ENCODE data around the gene ACAA2. TPM values are rescaled to one million over a fixed set of nuclear protein-coding genes. Genes with fewer than 3 reads are reported as not detected.

ACAA2 gene, protein sequence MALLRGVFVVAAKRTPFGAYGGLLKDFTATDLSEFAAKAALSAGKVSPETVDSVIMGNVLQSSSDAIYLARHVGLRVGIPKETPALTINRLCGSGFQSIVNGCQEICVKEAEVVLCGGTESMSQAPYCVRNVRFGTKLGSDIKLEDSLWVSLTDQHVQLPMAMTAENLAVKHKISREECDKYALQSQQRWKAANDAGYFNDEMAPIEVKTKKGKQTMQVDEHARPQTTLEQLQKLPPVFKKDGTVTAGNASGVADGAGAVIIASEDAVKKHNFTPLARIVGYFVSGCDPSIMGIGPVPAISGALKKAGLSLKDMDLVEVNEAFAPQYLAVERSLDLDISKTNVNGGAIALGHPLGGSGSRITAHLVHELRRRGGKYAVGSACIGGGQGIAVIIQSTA
- 10 to 100 TPM in 11 of 12 donors, not detected in 1; 55.5 to 85.0 (median 78.3) TPM for polyA plus RNA-seq (ENCODE audit: insufficient read length in 12 of 12)
- long read RNA-seq, donor 1, transcript ACAA2-201 (10 exons, 3,350 nt) = major isoform, 30 of 162 reads
- long read RNA-seq, donor 1, transcript ACAA2-207 (2 exons, 1,850 nt) = minor isoform, 10 of 162 reads
- long read RNA-seq, donor 1, partial matches to known transcripts = 109 of 162 reads
- long read RNA-seq, donor 1, other reads (novel, unspliced or antisense) = 12 of 162 reads
- long read RNA-seq, donor 2, transcript ACAA2-201 (10 exons, 3,350 nt) = major isoform, 30 of 73 reads
- long read RNA-seq, donor 2, partial matches to known transcripts = 30 of 73 reads
- long read RNA-seq, donor 2, other reads (novel, unspliced or antisense) = 8 of 73 reads
- long read RNA-seq, donor 3, transcript ACAA2-201 (10 exons, 3,350 nt) = major isoform, 17 of 56 reads
- long read RNA-seq, donor 3, partial matches to known transcripts = 34 of 56 reads
- long read RNA-seq, donor 3, other reads (novel, unspliced or antisense) = 0 of 56 reads
- long read RNA-seq, donor 4, transcript ACAA2-201 (10 exons, 3,350 nt) = major isoform, 7 of 23 reads
- long read RNA-seq, donor 4, partial matches to known transcripts = 15 of 23 reads
- long read RNA-seq, donor 4, other reads (novel, unspliced or antisense) = 0 of 23 reads
- long read RNA-seq, donor 5, transcript ACAA2-201 (10 exons, 3,350 nt) = major isoform, 23 of 85 reads
- long read RNA-seq, donor 5, transcript ACAA2-205 (10 exons, 1,657 nt) = minor isoform, 7 of 85 reads
- long read RNA-seq, donor 5, partial matches to known transcripts = 53 of 85 reads
- long read RNA-seq, donor 5, other reads (novel, unspliced or antisense) = 0 of 85 reads
- long read RNA-seq, donor 6, transcript ACAA2-201 (10 exons, 3,350 nt) = major isoform, 10 of 40 reads
- long read RNA-seq, donor 6, partial matches to known transcripts = 25 of 40 reads
- long read RNA-seq, donor 6, other reads (novel, unspliced or antisense) = 0 of 40 reads
- long read RNA-seq, donor 7, transcript ACAA2-201 (10 exons, 3,350 nt) = major isoform, 9 of 26 reads
- long read RNA-seq, donor 7, partial matches to known transcripts = 16 of 26 reads
- long read RNA-seq, donor 7, other reads (novel, unspliced or antisense) = 0 of 26 reads
- long read RNA-seq, donor 8, transcript ACAA2-201 (10 exons, 3,350 nt) = major isoform, 25 of 83 reads
- long read RNA-seq, donor 8, partial matches to known transcripts = 51 of 83 reads
- long read RNA-seq, donor 8, other reads (novel, unspliced or antisense) = 0 of 83 reads
- long read RNA-seq, donor 9, transcript ACAA2-201 (10 exons, 3,350 nt) = major isoform, 17 of 54 reads
- long read RNA-seq, donor 9, partial matches to known transcripts = 35 of 54 reads
- long read RNA-seq, donor 9, other reads (novel, unspliced or antisense) = 0 of 54 reads
- long read RNA-seq, donor 10, transcript ACAA2-201 (10 exons, 3,350 nt) = major isoform, 18 of 74 reads
- long read RNA-seq, donor 10, partial matches to known transcripts = 51 of 74 reads
- long read RNA-seq, donor 10, other reads (novel, unspliced or antisense) = 0 of 74 reads
- long read RNA-seq, donor 11, transcript ACAA2-201 (10 exons, 3,350 nt) = major isoform, 19 of 60 reads
- long read RNA-seq, donor 11, partial matches to known transcripts = 39 of 60 reads
- long read RNA-seq, donor 11, other reads (novel, unspliced or antisense) = 0 of 60 reads

DNA sequence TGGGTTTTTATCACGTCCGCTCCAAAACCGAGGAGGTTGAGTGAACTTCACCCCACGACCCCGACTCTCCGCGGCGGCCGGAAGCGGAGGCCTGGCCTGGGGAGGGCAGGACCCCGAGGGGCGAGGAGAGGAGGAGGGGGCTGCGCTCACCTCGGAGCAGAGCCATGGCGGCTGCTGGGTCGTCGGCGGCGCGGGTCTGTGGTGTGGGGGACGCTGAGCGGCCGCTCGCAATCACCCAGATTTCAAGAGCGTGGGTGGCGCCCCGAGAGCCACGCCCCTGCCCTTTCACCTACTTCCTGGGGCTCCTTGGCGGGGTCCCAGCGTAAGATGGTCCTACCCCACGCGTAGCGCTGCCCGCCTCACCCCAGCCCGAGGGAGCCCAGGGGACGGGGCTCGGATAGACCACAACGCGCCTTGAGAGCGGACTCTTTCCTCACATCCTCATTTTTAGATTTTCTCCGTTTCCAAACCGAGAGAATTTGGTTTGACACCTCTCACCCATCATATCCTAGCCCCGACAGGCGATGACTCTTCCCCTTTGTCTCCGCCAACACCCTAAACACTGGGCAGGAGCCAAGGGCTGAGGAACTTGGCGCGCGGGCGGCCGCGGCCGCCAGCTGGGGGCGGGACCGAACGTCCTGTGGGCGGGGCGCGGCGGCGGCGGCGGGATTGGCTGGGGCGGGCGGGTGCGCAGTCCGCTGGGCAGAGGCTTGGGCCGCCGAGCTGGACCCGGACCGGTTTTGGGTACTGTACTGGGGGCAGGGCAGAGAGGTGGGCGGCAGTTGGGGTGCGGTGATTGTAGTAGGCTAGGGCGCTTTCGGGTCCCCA is at the start of gene ACAA2:
ACAA2 (minus strand) TSS at position 215 of the 828 bp plus-strand sequence; CDS start at position 166, 49 bp downstream.
- DNase-seq = peak; percentile 87

DNA sequence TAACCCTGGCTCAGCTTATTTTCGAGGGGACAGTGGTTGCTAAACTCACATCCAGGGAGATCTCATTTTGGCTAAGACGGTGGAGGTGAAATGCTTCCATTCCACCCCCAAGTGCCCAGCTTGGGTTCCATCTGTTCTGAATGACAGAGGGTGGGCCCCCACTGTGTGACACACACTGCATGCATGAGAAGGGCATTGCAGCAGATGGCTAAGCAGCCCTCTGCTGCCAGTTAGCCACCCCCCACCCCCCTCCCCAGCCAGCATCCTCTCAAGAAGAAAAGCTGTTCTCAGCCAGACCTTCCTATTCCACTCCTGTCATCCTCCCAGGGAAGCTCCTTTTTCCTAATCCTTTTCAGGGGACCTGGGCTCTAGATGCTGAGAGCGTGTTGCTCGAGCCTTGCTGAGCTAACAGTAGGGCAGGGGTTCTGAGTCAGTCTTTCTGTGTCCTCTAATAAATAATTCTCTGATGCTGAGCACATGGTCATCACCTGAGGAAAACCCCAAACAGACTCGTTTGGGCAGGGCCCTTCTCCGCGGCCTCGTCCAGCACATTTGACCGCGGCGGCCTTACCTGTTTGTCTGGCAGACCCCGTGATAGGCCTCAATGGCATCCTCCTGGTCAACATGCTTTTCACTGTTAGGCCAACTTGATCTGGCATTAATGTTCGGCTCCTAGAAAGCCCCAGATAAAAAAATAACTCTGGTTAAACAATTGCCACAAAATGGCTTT is 49.5 kb upstream of the ACAA2 start:
- DNase-seq = no peak

DNA sequence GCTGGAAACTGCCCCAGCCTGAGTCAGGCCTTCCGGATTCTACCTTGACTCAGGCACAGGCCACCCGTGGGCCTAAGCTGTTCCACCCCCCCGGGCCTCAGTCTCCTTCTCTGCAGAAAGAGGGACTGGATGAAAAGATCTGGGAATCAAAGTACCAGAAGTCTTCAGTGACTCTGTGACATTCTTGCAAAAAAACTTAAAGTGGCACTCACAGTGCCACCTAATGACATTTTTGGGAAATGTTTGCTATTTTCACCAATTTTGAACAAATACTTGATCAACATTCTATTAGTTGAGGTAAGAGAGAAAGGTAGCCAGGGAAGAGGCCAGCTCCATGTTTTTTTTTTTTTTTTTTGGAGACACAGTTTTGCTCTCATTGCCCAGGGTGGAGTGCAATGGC is 48.3 kb upstream of the ACAA2 start:
- no peak for DNase-seq

DNA sequence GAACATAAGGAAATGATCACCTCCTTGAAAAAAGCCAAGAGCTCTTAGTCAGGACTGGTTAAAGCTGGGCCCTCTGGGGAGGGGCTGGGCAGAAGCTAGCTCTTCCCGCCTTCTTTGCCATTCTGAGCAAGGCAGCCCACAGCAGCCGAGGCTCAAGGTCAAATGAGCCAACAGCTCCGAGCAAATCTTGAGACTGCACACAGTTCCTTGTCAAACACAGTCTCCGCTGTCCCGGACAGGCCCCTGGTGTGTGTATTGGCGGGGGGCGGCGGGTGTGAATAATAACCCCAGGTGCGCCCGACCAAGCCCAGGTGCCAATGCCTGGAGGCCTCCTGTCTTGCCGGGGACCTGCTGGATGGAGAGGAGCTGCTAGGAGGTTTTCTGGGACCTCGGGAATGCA is 46.4 kb upstream of the ACAA2 start:
- DNase-seq = no peak

DNA sequence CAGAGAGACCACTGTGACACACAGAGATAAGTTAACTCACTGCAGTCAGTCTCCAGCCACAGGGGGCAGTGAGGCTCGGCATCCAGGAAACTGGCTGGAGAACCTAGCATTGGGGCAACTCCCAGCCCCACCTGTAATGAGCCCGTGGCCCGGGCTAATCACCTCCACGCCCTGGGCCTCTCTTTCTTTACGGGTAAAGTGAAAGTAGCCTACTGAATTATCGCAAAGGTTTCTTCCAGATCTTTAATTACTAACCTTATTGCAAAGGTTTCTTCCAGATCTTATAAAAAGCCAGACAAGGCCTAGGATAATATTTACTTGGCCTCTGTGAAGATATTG is 45.7 kb upstream of the ACAA2 start:
- DNase-seq = no peak

DNA sequence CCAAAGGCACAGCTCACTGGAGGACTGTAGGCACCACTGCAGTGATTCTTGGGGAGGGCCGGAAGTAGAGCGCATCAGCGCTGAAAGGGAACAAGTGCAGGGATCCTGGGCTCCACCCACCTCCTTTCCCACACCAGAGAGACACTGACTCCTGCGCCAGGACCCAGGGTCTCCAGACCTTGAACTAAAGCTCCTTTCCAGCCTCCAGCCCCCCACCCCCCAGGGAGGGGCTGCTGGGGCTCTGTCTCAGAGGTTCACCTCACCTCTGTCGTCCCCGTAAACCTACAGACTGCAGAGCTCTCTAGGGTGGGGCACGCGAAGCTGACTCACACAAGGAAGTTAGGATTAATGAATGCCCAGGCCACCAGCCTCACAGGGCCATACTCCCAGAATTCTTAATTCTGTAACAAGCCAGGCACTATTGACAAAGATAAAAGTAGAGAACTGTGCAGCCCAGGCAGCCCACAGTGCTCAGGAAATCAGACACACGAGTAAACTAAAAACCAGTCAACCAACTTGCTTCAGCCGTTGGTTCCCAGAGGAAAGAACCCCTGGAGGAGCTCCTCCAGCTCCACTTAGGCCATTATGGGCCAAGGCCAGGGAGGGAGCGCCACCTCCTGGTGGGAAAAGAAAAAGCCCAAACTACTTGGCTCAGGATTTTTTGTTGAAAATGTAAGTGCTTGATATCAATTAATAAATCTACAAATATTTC is 45.1 kb upstream of the ACAA2 start:
- peak; percentile 46 for DNase-seq

DNA sequence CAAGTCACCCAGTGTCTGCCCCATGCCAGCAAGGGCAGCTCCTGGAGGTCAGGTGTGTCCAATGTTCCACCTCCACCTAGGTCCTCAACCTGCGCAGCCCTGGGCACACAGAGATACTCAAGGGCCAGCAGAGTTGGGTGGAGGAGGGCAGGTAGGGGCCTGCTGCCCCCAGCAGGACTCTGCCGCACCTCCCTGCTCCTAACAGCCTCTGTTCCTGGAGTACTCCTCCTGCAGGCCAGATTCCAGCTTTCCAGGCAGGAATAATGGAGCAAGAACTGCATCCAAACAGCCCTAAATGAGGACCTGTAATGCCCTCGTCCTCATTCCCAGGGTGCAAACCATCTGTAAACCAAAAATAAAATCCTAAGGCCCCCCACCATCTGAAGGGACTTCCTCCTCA is 44.4 kb upstream of the ACAA2 start:
- no peak for DNase-seq

DNA sequence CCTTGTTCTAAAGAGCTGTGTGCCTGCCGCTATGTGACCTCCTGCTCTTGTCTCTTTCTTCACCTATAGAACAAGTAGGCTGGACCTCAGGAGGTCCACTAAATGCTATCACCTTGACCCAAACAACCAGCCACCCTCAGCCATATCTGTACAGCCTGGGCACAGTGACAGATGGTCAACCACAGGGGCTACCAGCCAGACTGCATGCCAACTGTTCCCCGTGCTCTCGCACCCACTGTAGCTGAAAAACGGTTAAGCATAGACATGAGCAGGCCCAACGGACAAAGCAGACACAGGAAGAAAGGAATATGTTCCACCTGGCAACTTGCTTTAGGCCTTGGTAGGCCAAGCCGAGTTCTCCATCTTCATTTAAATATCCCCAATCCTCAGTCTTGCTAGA is 43.2 kb upstream of the ACAA2 start:
- no peak for DNase-seq

DNA sequence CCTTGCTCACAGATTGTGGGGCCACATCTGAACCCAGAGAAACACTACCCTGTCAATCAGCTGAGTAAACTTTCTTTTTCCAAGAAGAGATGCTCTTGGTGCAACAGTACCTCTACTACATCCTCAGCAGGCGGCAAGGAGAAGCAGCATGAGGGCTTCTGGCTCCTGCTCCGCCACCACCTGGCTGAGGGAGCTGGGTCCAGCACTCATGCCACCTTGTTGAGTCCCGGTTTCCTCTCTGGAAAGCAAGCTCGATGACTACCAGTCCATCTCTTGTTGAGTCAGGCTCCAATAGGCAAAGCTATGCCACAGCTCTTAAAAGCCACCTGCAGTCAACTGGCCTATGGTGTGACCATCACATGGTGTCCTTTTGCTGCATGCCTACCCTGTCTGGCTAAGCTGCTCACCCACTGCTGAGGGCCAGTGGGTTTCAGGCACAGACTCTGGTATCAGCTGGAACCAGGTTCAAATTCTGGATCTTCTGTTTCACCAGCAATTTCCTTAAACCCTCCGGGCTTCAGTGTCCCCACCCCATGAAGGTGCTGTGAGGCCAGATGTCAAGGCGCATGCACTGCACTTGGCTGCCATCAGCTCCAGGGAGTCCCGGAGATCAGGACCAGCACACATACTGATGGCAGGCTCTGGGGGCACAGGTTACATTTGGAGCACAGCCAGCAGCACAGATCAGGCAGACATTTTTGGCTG is 42.5 kb upstream of the ACAA2 start:
- no peak for DNase-seq

DNA sequence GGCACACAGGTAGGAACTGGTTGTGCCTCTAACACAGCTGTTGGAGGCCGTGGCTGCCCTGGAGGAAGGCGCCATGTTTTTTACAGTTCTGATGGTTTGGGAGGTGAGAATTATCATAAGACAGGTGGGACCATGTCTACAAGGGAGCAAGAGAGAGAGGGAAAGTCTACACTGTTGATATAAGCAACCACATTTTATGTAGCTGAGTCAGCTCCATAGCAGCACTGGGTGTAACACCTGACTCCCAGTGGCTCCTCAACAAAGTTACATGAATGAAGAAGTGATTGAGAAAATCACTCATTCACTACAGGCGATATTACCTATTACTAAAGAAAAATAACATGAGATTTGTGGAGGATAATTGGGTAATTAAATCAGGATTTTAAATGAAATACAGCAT is 41.3 kb upstream of the ACAA2 start:
- DNase-seq = no peak

DNA sequence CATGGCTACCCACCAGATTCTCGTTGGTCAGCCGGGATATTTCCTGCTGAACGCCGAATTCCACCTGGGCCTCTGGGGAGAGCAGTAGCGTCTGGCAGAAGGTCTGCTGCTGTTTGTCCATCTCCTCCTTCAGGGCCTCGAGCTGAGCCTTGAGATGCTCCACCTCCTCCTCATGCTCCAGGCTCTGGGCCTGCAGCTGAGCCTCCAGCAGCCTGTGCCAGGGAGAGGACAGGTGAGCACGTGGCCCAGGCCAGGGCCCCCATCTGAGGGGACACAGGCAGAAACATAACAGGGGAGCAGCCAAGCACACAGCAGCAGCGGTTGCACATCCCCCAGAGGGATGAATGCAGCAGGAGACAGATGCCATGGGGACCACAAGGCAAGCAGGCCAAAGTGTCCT is 40.1 kb upstream of the ACAA2 start:
- no peak for DNase-seq

DNA sequence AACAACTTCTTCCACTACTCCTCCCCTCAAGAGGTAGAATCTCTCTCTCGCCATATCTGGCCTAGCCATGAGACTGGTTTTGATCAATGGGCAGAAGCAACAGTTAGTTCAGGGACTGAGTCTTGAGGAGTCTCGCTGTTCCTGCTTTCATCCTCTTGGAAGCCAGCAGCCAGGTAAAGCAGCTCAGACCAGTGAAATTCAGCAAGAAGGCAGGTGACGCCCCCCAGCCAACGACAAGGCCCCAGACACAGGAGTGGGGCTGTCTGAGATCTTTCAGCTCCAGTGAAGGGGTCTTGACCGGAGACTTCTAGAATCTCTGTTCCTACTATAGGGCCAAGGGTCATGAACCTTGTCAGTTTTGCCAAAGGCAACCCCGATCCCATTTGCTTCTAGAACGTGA is 39.7 kb upstream of the ACAA2 start:
- no peak for DNase-seq

DNA sequence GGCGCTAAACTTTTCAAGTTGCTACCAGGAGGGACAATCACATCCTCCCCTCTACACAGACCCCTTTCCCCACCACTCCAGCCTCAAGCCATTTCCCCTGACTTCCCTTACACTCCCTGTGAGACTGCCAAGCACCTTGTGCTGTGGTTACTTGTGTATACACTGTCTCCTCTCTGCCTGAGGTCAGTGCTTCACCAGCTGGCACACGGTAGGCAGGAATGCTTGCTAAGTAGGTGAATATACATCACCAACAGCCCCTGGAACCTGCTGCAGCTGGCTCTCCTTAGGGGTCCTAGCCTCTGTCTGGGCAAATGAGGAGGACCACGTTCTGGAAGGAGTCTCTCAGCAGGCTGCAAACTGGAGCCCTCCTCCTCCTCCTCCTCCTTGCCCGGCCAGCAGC is 38.3 kb upstream of the ACAA2 start:
- no peak for DNase-seq

DNA sequence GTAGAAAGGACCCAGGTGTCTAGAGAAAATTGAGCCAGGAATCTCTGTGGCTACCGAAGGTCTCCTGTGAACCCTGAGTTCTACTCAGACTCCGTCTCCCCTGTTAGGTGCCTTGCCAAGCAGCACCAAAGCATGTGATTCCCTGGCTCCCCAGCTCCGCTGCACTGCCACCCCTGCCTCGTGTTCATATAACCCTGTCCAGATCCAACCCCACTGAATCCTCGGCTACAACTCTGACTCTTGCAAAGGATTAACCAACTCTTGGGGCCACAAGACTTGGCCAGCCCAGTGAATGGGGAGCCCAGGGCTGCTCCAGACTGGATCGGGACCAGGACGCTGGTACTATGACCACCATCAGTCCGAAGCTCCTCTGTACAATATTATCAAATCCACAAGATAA is 37.3 kb upstream of the ACAA2 start:
- no peak for DNase-seq

DNA sequence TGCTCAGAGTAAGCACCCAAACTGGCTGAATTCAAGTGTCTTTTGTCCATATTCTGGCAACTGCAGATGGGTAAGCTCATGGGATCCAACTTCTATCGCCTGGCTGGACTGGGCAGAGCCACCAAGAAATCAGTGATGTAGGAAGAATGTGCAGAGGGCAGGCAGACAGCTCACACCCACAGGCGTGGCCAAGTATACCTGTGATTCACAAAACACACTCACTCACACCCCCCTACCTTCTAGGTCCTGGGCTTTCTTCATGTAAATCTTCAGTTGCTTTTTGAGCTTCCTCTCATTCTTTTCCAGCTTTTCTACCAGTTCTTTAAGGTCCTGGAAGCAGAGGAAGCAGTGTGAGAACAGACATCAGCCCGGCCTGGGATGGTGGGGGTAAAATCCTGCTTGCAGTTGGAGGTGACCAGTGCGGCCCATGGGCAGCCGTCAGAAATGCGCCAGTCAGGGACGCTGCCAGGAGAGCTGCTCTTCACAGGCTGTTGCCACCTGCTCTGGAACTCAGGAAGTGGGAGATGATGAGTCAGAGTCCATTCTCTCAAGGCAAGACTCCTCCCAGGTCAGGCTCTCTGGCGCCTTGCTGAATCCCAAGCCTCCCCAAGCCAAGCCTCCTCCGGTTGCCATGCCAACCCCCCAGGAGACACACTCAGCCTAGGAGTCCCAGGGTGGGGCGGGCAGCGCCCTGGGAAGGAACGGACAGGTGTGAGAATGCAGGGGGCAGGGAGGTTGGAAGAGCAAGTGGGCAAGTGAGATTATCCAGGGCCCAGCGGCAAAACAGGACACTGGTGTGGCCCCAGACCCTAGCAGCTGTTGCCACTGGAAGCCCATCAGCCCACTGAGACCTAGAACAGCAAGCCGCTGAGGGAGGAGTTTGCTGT is 36.2 kb upstream of the ACAA2 start:
- no peak for DNase-seq

DNA sequence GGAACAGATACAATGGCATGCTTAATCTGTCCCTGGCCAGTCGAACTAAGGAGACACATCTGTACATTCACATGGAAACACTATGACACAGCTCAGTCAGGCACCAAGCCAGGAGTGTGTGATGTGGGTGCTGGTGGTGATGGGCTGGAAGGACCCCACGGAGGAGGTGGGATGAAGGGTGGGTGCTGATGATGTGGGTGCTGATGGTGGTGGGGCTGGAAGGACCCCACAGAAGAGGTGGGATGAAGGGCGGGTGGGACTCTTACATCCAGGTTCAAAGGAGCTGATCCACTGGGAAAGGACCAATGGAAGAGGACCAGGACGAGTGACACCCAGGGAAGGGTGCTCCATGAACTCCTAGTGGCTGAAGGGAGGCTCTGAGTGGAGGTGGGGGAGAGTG is 34.8 kb upstream of the ACAA2 start:
- no peak for DNase-seq

All from muscle of arm (tissue), 14 donors.